Astrocyte (in vitro differentiated cells and primary cell): ENCODE results near the gene SPAG7. TPM values are rescaled to one million over a fixed set of nuclear protein-coding genes. Genes with fewer than 3 reads are reported as not detected.

ENCODE experiments used
- DNase-seq: peaks from one replicate; pipeline ENCODE4 v3.0.0-alpha.2; 2010; ENCODE audit warnings: low read depth
- FAIRE-seq: peaks from 2 replicates; lab custom pipeline; 2011; peaks lifted over from hg19 to GRCh38; lab: Jason Lieb, UNC
- H2AFZ ChIP-seq: 2 replicates; pipeline ENCODE4 v1.6.0; 2012; ENCODE audit warnings: low read depth, low read length, inconsistent platforms
- H3K27ac ChIP-seq: 2 replicates; pipeline ENCODE4 v1.5.1; 2011; ENCODE audit warnings: low read depth, low read length, inconsistent platforms
- H3K27me3 ChIP-seq: 2 replicates; pipeline ENCODE4 v1.6.0; 2011; ENCODE audit warnings: low read length, inconsistent platforms; ENCODE audit not compliant: insufficient read depth
- H3K36me3 ChIP-seq: 2 replicates; pipeline ENCODE4 v1.5.1; 2011; ENCODE audit warnings: low read length, inconsistent platforms; ENCODE audit not compliant: insufficient read depth
- H3K4me1 ChIP-seq: 2 replicates; pipeline ENCODE4 v1.5.1; 2011; ENCODE audit warnings: low read length, inconsistent platforms; ENCODE audit not compliant: insufficient read depth
- H3K4me2 ChIP-seq: 2 replicates; pipeline ENCODE4 v1.6.0; 2012; ENCODE audit warnings: low read length, inconsistent platforms
- H3K4me3 ChIP-seq: 2 replicates; pipeline ENCODE4 v1.5.1; 2011; ENCODE audit warnings: low read depth, mild to moderate bottlenecking, low read length, inconsistent platforms; ENCODE audit not compliant: insufficient read depth
- H3K79me2 ChIP-seq: 2 replicates; pipeline ENCODE4 v1.6.0; 2012; ENCODE audit warnings: mild to moderate bottlenecking, low read length, inconsistent platforms; ENCODE audit not compliant: insufficient read depth
- H3K9ac ChIP-seq: 2 replicates; pipeline ENCODE4 v1.6.0; 2012; ENCODE audit warnings: mild to moderate bottlenecking, low read length, inconsistent platforms
- H3K9me3 ChIP-seq: 2 replicates; pipeline ENCODE4 v1.5.1; 2012; ENCODE audit warnings: low read depth, mild to moderate bottlenecking, low read length, inconsistent platforms; ENCODE audit not compliant: insufficient read depth
- H4K20me1 ChIP-seq: 2 replicates; pipeline ENCODE4 v1.6.0; 2012; ENCODE audit warnings: low read length, inconsistent platforms; ENCODE audit not compliant: insufficient read depth
- H3K27ac Mint-ChIP-seq: one replicate; pipeline ENCODE4 v1.8.0; 2021; ENCODE audit warnings: mild to moderate bottlenecking, mixed read lengths; ENCODE audit not compliant: unreplicated experiment
- H3K27me3 Mint-ChIP-seq: one replicate; pipeline ENCODE4 v1.8.0; 2021; ENCODE audit warnings: low read depth, mixed read lengths; ENCODE audit not compliant: unreplicated experiment
- H3K36me3 Mint-ChIP-seq: one replicate; pipeline ENCODE4 v1.8.0; 2021; ENCODE audit warnings: low read depth, mixed read lengths; ENCODE audit not compliant: unreplicated experiment
- H3K4me1 Mint-ChIP-seq: one replicate; pipeline ENCODE4 v1.8.0; 2021; ENCODE audit warnings: low read depth, mixed read lengths; ENCODE audit not compliant: unreplicated experiment
- H3K4me3 Mint-ChIP-seq: one replicate; pipeline ENCODE4 v1.8.0; 2021; ENCODE audit warnings: mild to moderate bottlenecking, moderate library complexity, mixed read lengths; ENCODE audit not compliant: unreplicated experiment
- H3K9me3 Mint-ChIP-seq: one replicate; pipeline ENCODE4 v1.8.0; 2021; ENCODE audit warnings: mild to moderate bottlenecking, mixed read lengths; ENCODE audit not compliant: unreplicated experiment
- EZH2 ChIP-seq: IDR thresholded peaks from 2 replicates; pipeline ENCODE4 v1.6.1; 2012; ENCODE audit warnings: mild to moderate bottlenecking, low read length, inconsistent platforms; ENCODE audit not compliant: insufficient read depth
- total RNA-seq: library from RNA; stranded (reverse); gene quantifications from 2 replicates; pipeline ENCODE4 v1.2.1, GENCODE V29; 2021
- TF ChIP-seq, protein P1 (sequence below): IDR thresholded peaks from 2 replicates; pipeline ENCODE4 v1.5.1; 2011; ENCODE audit warnings: low read depth, mild to moderate bottlenecking, inconsistent platforms, low read length, moderate library complexity; ENCODE audit not compliant: insufficient read depth

Gene SPAG7
- total RNA-seq, 1 donor from 2014 or later = 60.9 TPM

DNA sequence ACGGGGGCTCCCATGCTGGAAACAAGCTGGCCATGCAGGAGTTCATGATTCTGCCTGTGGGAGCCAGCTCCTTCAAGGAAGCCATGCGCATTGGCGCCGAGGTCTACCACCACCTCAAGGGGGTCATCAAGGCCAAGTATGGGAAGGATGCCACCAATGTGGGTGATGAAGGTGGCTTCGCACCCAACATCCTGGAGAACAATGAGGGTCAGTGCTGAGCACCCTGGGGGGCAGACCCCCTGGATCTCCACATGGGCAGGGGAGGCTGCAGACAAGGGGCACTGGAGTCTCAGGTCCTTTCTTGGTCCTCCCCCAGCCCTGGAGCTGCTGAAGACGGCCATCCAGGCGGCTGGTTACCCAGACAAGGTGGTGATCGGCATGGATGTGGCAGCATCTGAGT is 12.5 kb downstream of the SPAG7 start:
- TF ChIP-seq EZH2 = no peak
- TF ChIP-seq, protein P1, sequence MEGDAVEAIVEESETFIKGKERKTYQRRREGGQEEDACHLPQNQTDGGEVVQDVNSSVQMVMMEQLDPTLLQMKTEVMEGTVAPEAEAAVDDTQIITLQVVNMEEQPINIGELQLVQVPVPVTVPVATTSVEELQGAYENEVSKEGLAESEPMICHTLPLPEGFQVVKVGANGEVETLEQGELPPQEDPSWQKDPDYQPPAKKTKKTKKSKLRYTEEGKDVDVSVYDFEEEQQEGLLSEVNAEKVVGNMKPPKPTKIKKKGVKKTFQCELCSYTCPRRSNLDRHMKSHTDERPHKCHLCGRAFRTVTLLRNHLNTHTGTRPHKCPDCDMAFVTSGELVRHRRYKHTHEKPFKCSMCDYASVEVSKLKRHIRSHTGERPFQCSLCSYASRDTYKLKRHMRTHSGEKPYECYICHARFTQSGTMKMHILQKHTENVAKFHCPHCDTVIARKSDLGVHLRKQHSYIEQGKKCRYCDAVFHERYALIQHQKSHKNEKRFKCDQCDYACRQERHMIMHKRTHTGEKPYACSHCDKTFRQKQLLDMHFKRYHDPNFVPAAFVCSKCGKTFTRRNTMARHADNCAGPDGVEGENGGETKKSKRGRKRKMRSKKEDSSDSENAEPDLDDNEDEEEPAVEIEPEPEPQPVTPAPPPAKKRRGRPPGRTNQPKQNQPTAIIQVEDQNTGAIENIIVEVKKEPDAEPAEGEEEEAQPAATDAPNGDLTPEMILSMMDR = no peak
- Histone ChIP-seq H3K9ac (no peak overlapping the region), H4K20me1 (no peaks in the 10 kb centered on the region), H3K27me3 (no peaks in the 10 kb centered on the region), H3K9me3 (no peaks in the 10 kb centered on the region), H2AFZ (no peak overlapping the region), H3K4me2 (no peak overlapping the region), H3K4me1 (peaks cover 21% of the 10 kb centered on the region), H3K79me2 (no peaks in the 10 kb centered on the region), H3K27ac (no peak overlapping the region), H3K36me3 (no peaks in the 10 kb centered on the region), H3K4me3 (no peak overlapping the region)
- FAIRE-seq (no peak), DNase-seq (no peak)
- H3K36me3 Mint-ChIP-seq = peaks cover 17% of the 10 kb centered on the region
- no peaks in the 10 kb centered on the region for H3K27me3 Mint-ChIP-seq
- H3K4me1 Mint-ChIP-seq = peaks cover 28% of the 10 kb centered on the region
- H3K27ac Mint-ChIP-seq = no peak overlapping the region
- no peaks in the 10 kb centered on the region for H3K9me3 Mint-ChIP-seq
- peak overlapping the region; percentile 64 for H3K4me3 Mint-ChIP-seq

GRCh38 chr17:4953451-4953961 is 14.1 kb downstream of the SPAG7 start:
- FAIRE-seq (peak; percentile 76), DNase-seq (peak; percentile 60)
- no peak overlapping the region for H3K27ac ChIP-seq
- H3K4me2 ChIP-seq = peak overlapping the region; percentile 60
- TF ChIP-seq, protein P1 = no peak
- H3K4me1 Mint-ChIP-seq = peaks cover 28% of the 10 kb centered on the region
- peaks cover 22% of the 10 kb centered on the region for H3K4me1 ChIP-seq
- H3K4me3 ChIP-seq = no peak overlapping the region
- H2AFZ ChIP-seq = no peak overlapping the region
- H3K36me3 Mint-ChIP-seq = peaks cover 9% of the 10 kb centered on the region
- no peaks in the 10 kb centered on the region for H3K36me3 ChIP-seq
- H3K9ac ChIP-seq = peak overlapping the region; percentile 17
- no peaks in the 10 kb centered on the region for H3K9me3 Mint-ChIP-seq
- no peaks in the 10 kb centered on the region for H3K9me3 ChIP-seq
- no peaks in the 10 kb centered on the region for H3K79me2 ChIP-seq
- peak overlapping the region; percentile 31 for H3K4me3 Mint-ChIP-seq
- H3K27me3 Mint-ChIP-seq = no peaks in the 10 kb centered on the region
- H3K27me3 ChIP-seq = no peaks in the 10 kb centered on the region
- H4K20me1 ChIP-seq = peaks cover 3% of the 10 kb centered on the region
- H3K27ac Mint-ChIP-seq = peak overlapping the region; percentile 78

- peaks cover 4% of the 10 kb centered on the region for H3K36me3 ChIP-seq
- Mint-ChIP-seq H3K36me3 (peaks cover 15% of the 10 kb centered on the region), H3K27ac (peak overlapping the region; percentile 62), H3K4me3 (peak overlapping the region; percentile 70), H3K4me1 (peaks cover 28% of the 10 kb centered on the region), H3K9me3 (no peaks in the 10 kb centered on the region), H3K27me3 (no peaks in the 10 kb centered on the region)
- no peaks in the 10 kb centered on the region for H3K9me3 ChIP-seq
- no peaks in the 10 kb centered on the region for H3K27me3 ChIP-seq
- no peak overlapping the region for H3K9ac ChIP-seq
- no peak for TF ChIP-seq EZH2
- TF ChIP-seq, protein P1 = no peak
- H3K27ac ChIP-seq = no peak overlapping the region
- peaks cover 22% of the 10 kb centered on the region for H3K4me1 ChIP-seq
- H4K20me1 ChIP-seq = peaks cover 19% of the 10 kb centered on the region
- H2AFZ ChIP-seq = no peak overlapping the region
- no peak overlapping the region for H3K4me3 ChIP-seq
- no peak for FAIRE-seq
- no peak for DNase-seq
- peaks cover 19% of the 10 kb centered on the region for H3K79me2 ChIP-seq
- no peak overlapping the region for H3K4me2 ChIP-seq
Observed at GRCh38 chr17:4951486-4951885, 16.1 kb downstream of the SPAG7 start.
